GM12875 (cell line): ENCODE measurements around the gene MRGPRE.

ENCODE experiments used
- H3K4me3 ChIP-seq: one replicate; pipeline ENCODE4 v1.5.1; 2011; ENCODE audit warnings: low read depth, low read length, control low read depth
- CTCF ChIP-seq: IDR thresholded peaks from 2 replicates; pipeline ENCODE4 v1.5.1; 2011; ENCODE audit warnings: low read depth, mild to moderate bottlenecking, control low read depth, inconsistent platforms, low read length, moderate library complexity, borderline replicate concordance; ENCODE audit not compliant: insufficient read depth

MRGPRE gene

GRCh38 chr11:3181725-3182461, 50.3 kb downstream of the MRGPRE start:
- TF ChIP-seq CTCF = no peak

GRCh38 chr11:3180869-3181268, 51.3 kb downstream of the MRGPRE start:
- H3K4me3 ChIP-seq = no peak overlapping the region
- TF ChIP-seq CTCF = no peak

More at GRCh38 chr11:3181725-3182461, 50.3 kb downstream of the MRGPRE start:
- H3K4me3 ChIP-seq = no peak overlapping the region

GRCh38 chr11:3178349-3178748, 53.9 kb downstream of the MRGPRE start:
- TF ChIP-seq CTCF = no peak
- no peak overlapping the region for H3K4me3 ChIP-seq

GRCh38 chr11:3177931-3178330, 54.3 kb downstream of the MRGPRE start:
- no peak overlapping the region for H3K4me3 ChIP-seq
- no peak for TF ChIP-seq CTCF
